NOMO-1 treated with DMSO at 0.1 percent for 48 hours (cell line): Measurements from ENCODE around the gene CMTM8.
"Not testable (repeated sequence)": the region's sequence is repeated elsewhere in the genome, so short reads cannot be mapped to it uniquely, and the experiment has no call there.

Experiments used
- DNase-seq: peaks from one replicate; lab custom pipeline; 2025; ENCODE audit not compliant: unreplicated experiment; lab: John Stamatoyannopoulos, UW

CMTM8 gene

DNA sequence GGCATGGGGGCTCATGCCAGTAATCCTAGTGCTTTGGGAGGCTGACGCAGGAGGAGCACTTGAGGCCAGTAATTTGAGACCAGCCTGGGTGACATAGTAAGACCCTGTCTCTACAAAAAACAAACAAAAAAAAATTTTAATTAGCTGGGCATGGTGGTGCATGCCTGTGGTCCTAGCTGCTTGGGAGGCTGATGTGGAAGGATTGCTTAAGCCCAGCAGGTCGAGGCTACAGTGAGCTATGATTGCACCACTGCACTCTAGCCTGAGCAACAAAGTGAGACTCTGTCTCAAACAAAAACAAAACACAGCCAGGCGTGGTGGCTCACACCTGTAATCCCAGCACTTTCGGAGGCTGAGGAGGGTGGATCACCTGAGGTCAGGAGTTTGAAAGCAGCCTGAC lies 9.7 kb upstream of the CMTM8 start:
- not testable (repeated sequence) for DNase-seq

DNA sequence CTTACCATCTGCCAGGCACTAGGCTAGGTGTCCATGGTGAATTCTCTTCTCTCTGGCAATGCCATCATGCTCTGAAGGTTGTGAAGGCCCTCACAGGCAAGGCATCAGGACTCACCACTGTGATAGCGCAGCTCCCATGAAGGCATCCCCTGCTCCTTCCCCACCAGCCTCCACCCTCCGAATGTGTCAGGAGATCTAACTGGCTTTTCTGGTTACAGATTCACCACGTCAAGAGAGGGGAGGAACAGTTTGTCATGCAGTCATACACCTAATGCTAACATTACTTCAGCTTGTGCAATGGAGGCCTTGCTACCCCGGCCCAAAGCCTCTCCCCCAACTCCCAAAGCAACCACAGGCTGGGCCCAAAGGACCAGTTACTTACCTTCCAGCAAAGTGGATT lies 8.9 kb upstream of the CMTM8 start:
- DNase-seq = no peak

DNA sequence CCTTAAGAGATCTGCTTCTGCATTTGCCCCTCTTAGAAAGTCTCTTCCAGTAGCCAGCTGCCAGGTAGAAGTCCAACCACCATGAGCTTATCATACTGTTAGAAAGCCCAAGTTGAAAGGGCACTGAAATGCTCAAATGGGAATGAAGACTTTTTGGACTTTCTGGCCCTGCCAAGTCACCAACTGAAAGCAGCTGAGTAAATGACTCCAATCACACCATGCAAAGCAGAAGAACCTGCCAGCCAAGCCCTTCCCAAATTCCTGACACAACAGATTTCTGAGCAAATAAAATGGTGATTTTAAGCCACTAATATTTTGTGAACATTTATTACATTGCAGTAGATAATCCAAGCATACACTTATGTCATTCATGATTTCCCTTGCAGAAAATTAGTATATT lies 2.1 kb upstream of the CMTM8 start:
- DNase-seq = no peak

DNA sequence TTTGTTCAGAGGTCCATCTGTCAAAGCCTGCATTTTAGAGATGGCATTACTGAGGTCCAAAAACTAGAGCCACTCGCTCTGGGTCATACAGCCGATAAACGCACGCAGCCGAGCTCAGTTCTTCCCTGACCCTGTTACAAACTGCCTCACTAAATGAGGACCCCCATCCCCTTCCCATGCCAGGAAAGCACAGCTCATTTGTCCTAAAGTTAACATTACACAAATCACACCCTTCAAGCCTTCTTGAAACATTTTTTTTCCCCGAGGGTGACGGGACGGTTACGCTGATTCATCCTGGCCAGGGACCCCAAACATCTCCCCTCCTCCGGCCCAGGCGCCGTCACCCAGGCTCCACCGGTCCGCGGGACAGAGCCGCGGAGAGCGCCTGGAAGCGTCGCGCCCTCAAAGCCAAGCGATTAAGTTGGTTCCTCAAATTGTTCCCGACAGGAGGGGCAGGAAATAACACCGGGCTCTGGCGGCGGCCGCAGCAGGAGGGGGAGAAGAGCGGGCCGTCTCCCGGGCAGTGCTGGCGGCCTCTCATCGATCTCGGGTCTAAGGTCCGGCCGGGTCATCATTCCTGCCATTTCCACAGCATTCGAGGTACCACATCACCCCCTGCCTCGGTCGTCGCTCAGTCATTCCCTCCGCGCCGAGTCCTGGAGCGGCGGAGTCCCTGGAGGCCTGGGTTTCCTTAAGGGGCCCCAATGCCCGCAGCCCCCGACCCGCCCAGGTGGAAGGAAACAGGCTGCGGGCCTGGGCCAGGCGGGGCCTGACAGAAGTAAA lies 619 bp upstream of the CMTM8 start:
- peak; percentile 28 for DNase-seq

DNA sequence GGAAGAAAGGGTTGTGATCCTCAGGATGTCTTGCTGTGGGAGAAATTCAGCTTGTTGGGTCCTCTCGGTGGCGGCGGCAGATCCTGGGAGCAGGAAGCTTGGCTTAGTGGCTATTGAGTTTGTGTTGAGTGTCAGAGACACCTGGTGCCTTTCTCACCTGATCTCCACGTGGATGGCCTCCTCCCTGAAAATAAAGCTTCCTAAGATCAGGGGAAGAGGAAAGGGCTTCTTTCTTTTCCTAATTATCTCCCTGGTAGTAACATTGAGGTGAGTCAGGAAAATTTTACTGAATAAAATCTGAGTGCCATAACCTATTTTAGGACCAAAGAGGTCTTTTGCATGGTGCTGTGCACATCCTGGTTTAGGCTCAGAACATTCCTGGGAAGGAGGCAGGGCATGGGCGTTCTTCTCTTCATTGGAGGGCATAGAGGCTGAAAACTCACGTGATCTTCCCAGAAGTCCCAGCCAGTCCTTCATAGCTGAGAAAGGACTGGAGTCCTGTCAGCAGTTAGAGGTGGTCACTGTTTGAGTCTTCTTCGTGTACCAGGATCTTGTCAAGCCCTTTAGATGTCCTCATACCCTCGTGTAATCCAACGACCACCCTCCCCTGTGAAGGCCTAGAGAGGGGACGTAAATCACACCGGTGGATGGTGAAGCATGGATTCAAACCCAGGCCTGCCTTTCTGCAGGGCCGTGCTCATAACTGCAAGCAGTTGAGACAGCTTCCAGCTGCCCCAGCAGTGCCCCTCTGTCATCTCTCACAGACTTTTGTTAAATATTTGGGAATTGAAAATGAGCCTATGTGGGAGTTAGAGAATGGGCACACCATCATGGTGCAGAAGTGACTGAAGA lies 1.1 kb downstream of the CMTM8 start:
- no peak for DNase-seq

DNA sequence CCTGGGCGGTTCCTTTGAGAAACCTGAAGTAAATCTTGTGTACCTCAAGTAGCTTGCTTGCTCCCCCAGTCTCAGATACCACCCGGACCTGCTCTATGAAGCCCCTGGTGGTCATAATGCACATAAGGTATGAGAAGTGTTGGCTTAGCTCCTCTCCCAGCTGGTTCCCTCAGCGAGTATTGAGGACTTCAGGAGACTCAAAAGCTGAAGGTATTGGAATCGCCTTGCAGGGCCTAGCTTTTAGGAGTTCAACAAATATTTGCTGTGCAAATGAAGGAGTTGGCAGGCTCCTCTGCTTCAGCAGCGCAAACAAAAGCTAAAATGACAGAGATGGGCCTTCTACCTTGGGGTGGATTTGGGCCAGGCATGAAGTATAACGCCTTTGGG lies 1.7 kb downstream of the CMTM8 start:
- no peak for DNase-seq

DNA sequence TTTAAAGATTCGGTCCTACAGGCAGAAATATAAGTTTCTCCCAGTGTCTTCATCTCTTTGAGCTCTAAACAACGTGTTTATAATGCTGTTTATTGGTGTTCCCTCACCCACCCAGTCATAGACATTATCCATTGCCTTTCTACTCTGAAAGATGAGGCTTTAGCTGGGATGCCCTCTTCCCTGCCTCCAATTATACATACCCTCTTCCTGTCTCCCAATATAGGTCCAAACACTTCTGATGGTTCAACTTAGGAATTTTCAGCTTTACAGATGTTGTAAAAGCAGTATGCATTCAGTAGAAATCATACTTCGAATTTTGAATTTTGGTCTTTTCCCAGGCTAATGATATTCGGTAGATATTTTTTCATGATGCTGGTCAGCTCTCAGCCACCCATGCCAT lies 2.6 kb downstream of the CMTM8 start:
- DNase-seq = no peak

DNA sequence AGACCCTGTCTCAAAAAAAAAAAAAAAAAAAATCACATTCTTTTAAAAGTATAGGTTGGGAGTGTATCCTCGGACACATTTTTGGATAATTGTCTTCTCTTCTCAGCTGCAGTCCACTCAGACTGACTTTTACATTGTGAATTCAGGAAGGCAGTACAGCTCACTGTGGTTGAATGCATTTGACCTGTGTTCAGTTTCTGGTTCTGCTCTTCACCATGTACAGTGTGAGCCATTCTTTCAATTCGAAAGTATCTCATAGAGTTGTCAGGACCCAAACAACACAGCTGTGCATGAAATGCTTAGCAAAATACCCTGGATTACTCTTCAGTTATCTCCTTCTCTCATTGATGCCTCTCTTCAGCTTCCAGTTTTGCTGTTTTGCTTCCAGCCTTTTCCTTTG lies 5.0 kb downstream of the CMTM8 start:
- no peak for DNase-seq

DNA sequence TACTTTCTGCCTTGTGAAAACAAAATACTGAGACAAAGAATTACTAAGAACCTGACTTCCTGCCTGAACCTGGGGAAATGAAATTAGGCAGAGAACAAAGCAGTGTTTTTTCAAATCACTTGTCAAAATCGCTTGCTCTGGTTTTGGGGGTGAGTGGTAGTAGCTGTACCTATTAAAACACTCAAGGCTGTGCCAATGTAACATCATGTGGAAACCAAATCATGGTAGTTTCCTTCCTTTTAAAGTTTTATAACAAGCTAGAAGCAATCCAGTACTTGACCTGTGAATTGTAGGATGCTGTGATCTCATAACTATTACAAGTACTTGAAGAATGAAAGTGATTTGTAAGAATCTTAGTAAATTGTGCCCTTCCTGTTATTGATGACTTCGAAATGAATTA lies 6.7 kb downstream of the CMTM8 start:
- DNase-seq = no peak

DNA sequence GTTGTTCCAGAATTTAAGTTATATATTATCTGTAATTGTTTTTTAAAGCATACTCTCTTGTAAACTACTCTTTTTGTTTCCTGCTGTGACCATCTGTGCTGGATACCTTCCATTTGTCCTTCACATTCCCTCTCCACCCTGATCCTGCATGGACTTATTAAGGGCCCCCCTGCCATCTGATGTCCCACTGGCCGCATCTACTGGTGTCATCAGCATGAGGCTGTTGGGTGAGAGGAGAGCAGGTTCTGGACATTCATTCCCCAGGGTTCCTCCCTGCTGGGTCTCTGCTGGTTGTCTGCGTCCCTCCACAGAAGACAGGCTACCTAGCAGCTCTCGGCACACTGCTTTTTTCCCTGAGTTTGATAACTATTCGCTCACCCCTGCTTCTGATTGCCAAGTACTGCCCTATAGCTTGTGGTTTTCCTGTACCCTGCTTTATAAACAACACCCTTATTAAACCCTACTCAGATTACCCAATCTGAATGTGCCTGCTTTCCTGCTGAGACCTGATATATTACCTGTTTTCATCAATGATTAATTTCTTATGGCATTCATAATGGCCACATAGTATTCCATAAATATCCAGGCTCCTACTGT lies 7.7 kb downstream of the CMTM8 start:
- DNase-seq = no peak

DNA sequence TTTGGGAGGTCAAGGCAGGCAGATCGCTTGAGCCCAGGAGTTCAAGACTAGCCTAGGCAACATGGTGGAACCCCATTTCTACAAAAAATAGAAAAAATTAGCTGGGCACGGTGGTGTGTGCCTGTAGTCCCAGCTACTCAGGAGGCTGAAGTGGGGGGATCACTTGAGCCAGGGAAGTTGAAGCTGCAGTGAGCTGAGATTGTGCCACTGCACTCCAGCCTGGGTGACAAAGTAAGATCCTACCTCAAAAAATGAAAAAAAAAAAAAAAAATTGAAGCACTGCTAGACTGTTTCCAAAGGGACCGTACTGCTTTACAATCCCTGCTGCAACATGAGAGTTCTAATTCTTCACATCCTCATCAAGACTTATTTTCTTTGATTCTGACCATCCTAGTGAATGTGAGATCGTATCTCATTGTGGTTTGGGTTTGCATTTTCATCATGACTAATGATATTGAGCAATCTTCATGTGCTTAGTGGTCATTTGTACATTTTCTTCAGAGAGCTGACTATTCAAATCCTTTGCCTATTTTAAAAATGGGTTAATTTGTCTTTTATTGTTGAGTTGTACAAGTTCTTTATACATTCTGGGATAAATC lies 10.8 kb downstream of the CMTM8 start:
- DNase-seq = peak; percentile 67

DNA sequence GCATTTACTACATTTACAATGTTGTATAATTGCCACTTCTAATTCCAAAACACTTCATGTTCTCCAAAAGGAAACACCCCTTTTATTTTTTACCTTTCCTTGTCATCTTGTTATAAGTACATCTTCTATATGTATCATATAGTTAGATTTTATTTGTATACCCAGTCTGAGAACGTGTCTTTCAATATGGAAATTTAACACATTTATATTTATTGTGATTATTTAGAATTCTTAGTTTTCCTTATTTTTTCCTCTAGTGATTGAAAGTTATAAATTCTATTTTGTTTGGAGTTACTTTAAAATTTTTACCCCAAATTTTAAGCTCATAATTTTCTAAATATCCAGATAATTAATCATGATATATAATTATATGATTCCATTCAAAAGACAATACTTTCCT lies 15.8 kb downstream of the CMTM8 start:
- no peak for DNase-seq

DNA sequence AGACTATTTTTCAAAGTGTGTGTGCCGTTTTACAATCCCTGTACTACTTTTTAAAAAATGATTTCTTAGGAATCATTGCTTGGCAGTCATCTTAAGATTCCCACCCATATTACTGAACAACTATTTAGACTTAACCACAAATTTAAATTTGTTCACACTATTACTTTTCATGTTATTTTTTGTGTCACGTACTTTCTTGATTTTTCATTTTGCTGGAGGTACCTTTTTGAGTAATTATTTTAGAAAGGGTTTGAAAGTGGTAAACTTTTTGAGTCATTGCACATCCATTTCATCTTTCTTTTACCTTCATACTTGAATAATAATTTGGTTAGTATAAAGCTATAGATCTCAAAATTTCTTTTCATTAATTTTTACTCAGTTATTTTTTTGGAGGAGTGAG lies 16.9 kb downstream of the CMTM8 start:
- DNase-seq = no peak

DNA sequence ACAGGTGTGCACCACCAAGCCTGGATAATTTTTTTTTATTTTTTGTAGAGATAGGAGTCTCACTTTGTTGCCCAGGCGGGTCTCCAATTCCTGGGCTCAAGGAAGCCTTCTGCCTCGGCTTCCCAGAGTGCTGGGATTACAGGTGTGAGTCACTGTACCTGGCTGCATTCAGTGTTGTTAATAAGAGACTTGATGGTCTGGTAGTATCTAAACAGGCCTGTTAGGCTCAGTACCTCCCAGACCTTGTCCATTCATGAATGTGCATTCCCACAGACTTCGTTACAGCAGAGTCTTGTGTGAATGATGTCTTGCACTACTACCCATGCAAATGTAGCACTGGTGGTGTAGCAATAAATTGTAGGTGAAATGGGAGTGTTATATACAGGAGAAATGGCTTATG lies 17.7 kb downstream of the CMTM8 start:
- DNase-seq = no peak

DNA sequence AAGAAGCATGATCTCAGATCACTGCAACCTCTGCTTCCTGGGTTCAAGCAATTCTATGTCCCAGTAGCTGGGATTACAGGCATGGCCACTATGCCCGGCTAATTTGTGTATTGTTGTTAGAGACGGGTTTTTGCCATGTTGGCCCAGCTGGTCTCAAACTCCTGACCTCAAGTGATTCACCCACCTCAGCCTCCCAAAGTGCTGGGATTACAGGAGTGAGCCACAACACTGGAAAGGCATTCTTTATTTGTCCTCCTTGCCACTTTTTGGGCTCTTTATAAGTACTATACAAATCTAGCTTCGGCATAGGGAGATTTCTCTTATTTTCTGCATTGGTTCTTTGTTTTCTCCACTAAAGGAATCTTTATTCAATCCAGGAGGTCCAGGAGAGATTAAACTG lies 18.6 kb downstream of the CMTM8 start:
- no peak for DNase-seq

DNA sequence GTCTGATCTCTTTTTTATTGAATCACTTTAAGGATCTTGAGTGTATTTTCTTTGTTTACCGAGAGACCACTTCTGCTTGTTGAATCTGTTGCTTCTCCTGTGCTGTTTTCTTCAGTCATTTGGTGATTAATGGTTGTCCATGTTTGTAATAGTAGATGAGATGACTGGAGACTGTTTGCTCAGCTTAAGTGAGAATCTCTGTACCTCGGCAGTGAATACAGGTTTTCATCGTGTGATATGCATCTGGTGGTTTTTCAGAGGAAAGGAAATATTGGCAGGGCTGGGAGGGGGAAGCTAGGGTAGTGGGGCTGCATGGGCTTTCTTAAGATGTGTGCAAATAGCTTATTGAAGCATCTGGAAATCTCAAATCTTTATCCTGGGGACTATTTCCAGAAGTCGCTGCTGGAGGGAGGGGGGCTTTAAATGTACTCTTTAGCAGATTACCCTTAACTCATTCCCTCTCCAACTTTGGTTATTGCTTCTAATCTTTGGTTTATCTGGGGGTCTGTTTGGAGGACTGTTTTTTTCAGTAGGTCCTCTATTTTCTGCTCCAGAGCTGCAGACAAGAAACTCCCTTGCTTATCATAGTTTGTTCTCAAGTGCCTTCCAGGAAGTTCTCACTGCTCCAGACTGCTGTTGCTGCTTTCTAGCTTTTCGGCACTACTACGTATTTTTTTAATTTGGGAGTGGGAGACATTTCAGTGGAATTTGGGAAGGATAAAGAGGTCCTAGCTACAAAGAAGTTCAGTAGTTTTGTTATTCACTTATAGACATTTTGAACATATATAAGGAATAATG lies 19.4 kb downstream of the CMTM8 start:
- no peak for DNase-seq

DNA sequence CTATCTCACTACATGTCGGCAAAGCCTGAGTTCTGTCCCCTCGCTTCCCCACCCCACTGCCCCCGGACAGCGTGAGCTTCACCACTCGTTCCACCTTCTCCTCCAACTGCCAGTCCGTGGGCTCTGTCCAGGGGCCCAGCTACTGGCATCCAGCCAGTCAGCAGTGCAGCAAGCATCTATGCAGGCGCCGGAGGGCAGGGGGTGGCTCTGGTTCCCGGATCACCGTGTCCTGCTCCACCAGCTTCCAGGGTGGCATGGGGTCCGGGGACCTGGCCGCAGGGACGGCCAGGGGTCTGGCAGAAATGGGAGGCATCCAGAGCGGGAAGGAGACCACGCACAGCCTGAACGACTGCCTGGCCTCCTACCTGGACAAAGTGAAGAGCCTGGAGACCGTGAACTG lies 20.4 kb downstream of the CMTM8 start:
- no peak for DNase-seq

DNA sequence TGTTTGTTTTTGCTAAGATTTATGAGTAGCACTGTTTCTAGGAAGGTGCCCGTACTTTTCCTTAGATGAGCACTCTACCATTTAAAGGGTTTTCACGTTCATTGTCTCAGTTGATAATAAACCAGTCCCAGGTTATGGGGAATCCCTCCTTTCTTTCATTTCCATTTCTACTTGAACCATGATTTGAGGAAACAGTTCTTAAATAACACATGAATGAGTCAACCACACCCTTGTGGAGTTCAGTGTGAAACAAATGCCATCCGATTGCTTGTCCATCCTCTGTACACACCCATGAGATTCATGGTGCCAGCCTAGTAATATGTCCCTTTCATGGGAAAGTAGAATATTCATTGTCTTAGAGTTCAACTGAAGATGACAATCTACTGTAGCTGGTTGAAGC lies 23.1 kb downstream of the CMTM8 start:
- no peak for DNase-seq

DNA sequence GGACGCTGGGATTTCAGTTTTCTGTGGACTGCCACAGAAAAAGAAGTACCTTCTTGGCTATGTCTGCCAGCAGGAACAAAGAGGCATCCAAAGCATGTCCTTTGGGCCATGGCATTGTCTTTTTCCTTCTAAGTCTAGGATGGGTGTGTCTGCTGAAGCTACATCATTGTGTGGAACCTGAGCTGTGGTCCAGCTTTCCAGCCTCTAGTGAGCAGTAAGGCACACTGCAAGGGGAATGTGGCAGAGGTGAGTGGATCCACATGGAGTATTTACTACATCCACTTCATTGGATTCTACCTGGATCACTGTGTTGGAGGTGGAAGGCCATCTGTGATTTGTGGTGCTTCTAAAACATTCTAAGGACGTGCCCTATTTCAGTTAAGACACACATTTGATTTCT lies 23.7 kb downstream of the CMTM8 start:
- no peak for DNase-seq

DNA sequence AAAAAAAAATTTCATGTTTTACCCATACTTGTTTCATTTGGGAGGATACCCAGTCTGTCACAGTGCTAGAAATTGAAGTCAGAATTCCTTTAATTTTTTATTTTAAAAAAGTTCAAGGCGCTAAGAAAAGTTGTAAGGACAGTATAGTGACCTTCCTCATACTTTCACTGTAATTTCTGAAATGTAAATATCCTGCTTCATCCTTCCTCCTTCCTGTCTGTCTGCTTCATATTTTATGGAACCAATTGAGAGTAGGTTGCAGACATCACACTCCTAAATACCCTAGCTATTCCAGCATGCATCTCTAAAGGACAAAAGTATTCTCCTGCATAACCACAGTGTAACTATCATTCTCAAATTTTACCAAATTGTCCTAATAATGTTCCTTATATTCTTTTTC lies 35.8 kb downstream of the CMTM8 start:
- DNase-seq = no peak

DNA sequence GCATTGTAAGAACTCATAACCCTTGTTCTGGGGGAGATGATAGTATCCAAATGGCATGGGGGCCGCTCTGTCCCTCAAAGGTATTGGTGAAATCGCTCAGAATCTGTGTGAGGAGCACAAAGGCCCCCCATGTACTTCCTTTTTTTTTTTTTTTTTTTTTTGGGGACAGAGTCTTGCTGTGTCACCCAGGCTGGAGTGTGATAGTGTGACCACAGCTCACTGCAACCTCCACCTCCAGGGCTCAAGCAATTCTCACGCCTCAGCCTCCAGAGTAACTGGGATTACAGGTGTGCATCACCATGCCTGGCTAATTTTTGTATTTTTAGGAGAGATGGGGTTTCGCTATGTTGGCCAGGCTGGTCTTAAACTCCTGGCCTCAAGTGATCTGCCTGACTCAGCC lies 37.0 kb downstream of the CMTM8 start:
- no peak for DNase-seq
